Amniotic epithelial cell (primary cell): Measurements from ENCODE around the gene PGLYRP2.
"Not testable (repeated sequence)": the region's sequence is repeated elsewhere in the genome, so short reads cannot be mapped to it uniquely, and the experiment has no call there.

Experiments used
- DNase-seq: peaks from one replicate; pipeline ENCODE4 v3.0.0-alpha.2; 2010; ENCODE audit warnings: low read depth

Gene PGLYRP2, protein sequence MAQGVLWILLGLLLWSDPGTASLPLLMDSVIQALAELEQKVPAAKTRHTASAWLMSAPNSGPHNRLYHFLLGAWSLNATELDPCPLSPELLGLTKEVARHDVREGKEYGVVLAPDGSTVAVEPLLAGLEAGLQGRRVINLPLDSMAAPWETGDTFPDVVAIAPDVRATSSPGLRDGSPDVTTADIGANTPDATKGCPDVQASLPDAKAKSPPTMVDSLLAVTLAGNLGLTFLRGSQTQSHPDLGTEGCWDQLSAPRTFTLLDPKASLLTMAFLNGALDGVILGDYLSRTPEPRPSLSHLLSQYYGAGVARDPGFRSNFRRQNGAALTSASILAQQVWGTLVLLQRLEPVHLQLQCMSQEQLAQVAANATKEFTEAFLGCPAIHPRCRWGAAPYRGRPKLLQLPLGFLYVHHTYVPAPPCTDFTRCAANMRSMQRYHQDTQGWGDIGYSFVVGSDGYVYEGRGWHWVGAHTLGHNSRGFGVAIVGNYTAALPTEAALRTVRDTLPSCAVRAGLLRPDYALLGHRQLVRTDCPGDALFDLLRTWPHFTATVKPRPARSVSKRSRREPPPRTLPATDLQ

DNA sequence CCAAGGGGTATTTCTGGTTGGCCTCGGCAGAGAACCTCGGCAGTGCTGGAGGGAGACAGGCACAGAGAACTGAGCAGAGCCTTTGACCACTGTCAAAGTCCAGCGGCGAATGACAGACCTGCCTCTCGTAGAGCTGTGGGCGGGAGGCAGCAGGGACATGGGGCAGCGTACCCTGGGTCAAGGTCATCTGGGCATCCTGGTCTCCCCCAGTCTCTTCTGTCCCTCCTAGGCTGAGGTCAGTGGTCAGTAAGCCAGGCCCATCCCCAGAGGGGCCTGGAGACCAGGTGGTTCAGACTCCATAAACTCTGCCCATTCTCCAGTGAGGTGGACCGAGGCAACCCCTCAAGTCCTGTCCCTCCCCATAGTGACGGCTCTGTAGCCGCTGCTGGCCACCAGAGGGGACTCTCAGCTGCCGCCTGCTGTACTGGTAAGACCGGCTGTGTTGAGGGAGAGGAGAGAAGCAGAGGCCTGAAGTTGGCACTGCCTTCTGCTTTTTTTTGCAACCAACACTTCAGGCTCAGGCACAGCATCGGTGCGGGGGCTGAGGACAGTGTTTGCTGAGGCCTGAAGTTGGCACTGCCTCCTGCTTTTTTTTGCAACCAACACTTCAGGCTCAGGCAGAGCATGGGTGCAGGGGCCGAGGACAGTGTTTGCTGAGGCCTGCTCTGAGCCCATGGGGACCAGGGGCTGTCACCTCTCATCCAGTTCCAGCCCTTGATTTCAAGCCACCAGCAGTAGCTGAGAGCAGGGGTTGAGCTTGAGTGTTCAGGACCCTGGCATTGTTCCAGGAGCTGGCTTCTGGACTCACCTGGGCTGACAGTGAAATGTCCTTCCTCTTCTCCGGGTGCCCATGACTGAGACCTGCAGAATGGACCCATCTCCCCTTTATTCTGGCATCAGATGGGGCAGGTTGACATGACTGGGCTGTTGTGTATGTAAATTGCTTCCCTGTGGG lies at the start of gene PGLYRP2:
TSS of gene PGLYRP2 (minus strand) at position 111 of the 955 bp plus-strand sequence. CDS start 130 bp downstream, outside the sequence.
- no peak for DNase-seq

DNA sequence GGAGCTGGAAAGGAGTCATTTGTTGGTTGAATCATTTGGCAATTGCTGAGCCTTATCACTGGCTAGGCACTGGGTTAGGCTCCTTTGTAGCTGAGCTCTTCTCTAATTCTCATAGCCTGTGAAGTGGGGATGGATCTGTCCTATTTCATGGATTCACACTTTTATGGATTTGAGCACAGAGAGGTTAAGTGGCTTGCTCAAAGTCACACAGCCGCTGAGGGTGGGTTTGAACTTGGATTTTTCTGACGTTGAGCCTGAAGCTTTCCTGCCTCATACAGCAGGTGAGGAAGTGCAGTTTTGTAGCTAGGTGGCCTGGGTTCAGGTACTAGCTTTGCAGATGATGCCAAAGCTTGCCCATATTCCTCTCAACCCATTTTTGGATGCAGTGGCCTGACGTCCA lies 48.4 kb upstream of the PGLYRP2 start:
- no peak for DNase-seq

DNA sequence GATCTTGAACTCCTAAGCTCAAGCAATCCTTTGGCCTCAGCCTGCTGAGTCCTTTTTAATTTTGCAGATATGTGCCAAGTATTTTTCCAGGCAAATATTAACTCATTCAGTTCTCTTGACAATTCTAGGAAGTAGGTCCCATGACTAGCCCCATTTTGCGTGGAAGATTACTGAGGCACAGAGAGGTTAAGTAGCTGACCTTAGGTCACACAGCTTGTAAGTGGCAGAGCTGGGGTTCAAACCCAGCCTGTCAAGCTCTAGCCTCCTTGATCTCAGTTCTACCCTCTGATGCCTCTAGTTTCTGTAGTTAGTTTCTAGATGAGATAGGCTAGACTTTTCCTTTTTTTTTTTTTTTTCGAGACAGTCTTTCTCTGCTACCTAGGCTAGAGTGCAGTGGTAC lies 47.1 kb upstream of the PGLYRP2 start:
- no peak for DNase-seq

DNA sequence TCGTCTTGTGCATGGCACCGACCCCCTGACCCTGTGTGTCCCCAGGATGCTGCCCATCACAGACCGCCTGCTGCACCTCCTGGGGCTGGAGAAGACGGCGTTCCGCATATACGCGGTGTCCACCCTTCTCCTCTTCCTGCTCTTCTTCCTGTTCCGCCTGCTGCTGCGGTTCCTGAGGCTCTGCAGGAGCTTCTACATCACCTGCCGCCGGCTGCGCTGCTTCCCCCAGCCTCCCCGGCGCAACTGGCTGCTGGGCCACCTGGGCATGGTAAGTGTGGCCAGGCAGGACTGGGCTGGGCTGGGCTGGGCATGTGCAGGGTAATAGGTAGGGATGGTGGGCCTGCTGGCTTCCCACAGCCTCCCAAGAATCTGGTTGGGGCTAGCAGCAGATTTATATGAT lies 46.0 kb upstream of the PGLYRP2 start:
- no peak for DNase-seq

DNA sequence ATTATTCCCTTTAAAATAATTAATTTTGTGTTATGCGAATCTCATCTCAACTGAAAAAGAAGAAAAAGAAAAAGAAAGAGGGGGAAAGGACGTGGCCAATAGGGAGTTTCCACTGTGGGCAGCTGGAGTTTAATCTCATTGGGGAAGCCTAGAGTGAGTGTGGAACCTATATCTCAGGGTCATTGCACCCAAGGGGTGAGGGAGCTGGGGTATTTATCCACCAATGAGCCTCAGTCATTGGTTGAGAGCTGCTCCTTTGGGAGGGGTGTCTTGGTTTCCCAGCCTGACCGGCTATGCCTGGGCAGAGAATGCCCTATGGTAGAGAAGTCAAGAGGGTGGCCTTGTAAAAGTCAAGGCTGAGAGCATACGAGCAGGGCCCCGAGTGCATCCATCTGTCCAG lies 45.5 kb upstream of the PGLYRP2 start:
- no peak for DNase-seq

DNA sequence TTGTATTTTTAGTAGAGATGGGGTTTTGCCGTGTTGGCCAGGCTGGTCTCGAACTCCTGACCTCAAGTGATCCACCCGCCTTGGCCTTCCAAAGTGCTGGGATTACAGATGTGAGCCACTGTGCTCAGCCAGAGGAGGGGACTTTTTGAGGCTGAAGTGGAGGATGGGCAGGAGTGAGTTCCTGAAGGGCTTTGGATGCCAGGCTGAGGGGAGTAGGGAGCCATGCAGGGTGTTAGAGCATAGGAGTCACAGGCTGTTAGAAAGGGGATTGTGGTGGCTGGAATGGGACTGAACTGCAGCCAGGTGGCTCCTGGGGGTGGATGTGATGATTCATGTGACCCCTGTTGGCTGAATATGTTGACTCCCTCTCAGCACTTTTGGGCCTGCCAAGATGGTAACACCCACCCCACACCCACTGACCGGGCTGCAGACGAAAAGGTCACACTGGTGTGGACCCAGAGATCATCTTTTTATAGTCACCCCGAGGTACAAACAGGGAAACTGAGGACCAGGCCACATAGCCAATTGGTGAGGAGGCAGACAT lies 40.2 kb upstream of the PGLYRP2 start:
- no peak for DNase-seq

DNA sequence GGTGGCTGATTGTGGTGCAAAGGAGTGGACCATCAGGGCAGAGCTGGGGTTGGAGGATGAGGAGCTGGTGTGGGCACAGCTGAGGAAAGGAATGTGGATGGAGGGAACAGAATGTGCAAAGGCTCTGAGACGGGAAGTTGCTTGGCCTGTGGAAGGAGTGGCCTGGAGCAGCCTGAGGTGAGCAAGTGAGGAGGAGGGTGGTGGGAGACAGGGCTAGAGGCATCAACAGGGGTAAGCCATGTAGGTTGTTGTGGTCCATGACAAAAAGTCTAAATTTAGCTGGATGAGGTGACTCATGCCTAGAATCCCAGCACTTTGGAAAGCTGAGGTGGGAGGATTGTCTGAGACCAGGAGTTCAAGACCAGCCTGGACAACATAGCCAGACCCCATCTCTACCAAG lies 38.5 kb upstream of the PGLYRP2 start:
- DNase-seq = no peak

DNA sequence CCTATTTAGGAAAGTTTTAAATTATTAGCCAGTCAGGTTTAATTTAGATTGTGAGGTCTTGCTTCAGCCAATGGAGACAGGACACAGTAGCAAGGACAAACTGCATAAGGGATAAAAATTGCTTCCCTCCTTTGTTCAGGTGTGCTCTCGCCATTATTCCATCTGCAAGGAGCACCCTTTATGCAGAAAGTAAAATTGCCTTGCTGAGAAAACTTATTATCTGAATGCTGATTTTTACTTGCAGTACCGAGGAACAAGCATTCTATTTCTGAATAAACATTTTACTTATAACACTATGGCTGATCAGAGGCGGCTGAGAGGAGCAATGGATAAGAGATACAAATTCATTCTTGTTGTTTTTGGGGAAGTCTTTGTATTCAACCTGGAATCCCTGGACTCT lies 37.1 kb upstream of the PGLYRP2 start:
- DNase-seq = no peak

DNA sequence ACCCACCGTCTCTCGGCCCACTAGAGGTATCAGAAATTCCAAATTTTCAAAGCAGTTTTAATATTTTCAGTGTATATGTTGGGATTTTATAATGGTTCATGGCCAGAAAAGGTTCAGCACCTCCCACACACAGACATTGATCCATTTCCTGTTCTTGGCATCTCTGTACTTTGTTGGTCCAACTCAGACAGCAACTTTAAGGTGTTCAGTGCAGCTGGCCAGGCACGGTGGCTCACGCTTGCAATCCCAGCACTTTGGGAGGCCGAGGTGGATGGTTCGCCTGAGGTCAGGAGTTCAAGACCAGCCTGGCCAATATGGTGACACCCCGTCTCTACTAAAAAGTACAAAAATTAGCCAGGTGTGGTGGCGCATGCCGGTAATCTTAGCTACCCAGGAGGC lies 35.9 kb upstream of the PGLYRP2 start:
- not testable (repeated sequence) for DNase-seq

DNA sequence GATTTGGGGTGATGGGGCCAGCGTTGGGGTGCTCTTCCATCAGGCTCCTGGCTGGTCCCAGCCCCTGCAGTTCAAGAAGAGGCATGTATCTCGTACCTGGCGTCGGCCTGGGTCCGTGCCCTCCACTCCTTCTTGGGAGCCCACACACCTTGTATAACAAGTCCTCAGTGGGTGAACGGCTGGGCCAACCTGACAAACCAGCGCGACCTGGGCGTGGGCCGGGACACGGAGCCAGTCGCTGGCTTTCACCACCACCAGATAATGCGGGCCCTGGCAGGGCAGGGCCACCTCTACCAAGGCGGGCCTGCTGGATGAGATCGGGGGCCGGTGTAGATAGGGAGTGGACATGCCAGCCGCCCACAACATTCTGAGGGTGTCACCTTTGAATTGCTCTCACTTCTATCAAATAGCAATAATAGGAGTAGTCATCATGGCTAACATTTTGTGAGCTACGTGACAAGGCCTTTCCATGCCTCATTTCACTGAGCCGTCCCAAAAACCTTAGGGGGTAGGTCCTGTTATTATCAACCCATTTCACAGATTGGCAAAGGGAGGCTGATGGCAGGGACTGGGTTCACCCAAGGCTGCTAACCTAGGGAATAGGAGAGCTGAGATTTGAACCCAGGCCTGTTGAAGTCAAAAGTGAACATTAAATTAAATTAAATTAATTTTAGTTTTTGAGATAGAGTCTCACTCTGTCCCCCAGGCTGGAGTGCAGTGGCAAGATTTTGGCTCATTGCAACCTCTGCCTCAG lies 32.5 kb upstream of the PGLYRP2 start:
- no peak for DNase-seq

DNA sequence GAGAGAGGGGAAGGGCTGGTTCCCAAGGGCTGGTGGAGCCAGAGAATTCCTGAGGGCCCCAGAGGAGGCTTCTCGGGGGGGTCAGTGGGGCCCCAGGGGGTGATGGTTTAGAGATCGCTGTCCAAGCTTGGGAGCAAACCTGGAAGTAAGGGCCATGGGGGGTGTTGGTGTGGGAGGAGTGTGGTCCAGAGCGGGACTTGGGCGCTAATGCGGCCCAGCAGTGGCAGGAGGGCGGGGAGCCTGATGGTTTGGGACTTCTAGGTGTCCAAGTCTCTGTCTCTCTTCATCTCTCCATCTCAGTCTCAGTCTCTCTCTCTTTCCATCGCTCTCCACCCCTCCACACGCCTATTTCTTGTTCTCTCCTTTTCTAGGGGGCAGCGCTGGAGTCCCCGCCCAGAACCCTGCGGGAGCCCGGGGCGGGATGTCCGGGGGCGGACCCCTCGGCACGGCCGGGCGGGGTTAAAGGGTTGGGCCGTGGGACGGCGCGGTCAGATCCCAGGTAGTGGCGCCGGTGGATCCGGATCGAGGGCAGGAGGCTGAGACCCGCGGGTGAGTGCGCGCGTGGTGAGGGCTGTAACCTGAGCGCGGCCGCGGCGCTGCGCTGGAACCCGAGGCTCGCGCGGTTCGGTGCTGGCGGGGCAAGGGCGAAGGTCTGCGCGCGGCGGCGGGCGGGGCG lies 28.9 kb upstream of the PGLYRP2 start, which contains the start of gene CYP4F22:
TSS of gene CYP4F22 (plus strand) at position 491 of the 676 bp plus-strand sequence. CDS start 16,812 bp downstream, outside the sequence.
- DNase-seq = no peak

DNA sequence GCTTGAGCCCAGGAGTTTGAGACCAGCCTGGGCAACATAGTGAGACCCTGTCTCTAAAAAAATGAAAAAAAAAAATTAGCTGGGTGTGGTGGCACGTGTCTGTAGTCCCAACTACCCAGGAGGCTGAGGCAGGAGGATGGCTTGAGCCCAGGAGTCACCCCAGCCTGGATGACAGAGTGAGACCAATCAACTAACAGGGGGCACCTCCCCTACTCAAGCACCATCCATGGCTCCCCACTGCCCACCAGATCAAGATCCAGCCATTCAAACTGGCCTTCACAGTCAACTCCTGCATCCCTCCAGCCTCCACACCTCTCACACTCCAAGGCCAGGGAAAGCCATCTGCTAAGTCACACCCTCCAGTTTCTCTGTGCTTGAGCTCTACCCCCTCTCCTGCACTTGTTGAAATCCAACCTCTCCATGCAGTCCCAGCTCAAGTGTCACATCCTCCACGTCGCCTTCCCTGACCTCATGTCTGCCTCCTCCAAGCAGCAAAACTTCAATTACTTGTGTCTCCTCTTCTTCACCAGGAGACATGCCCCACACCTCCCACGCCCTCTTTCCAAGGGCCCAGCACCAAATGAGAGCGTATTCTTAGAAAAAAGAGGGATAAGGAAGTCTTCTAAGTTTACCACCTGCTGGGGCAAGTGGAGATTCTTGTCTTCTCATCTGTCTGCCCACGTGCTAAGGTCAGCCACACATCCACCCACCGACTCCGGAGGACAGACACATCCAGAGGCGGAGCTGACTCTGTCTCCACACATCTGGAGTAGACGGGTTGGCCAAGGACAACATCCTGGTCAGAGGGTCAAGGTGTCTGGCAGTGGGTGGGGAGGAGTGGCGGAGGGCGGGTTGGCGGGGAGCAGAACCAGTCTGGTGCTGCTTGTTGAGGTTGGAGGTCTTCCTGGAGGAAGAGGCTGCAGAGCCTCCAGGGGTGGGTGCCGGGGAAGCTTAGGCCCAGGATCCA lies 28.1 kb upstream of the PGLYRP2 start:
- no peak for DNase-seq

DNA sequence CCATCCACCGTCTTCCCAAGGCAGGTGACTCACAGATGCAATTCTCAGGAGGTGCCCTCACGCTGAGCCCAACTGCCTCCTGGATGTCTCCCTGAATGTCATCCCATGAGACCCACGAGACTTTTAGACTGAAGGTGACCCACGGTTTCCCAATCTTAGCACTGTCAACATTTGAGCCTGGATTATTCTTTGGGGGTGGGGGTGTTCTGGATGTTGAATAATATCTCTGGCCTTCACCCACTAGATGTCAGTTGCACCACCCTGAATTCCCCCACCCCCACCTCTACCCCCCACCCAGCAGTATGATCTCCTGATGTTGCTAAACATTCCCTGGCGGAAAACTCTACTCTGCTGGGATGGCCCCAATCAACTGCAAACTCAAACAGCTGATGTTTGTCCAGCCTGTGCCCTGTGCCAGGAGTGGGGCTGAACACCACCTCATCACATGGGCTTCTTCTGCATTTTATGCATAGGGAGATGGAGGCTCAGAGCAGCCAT lies 26.8 kb upstream of the PGLYRP2 start:
- no peak for DNase-seq

DNA sequence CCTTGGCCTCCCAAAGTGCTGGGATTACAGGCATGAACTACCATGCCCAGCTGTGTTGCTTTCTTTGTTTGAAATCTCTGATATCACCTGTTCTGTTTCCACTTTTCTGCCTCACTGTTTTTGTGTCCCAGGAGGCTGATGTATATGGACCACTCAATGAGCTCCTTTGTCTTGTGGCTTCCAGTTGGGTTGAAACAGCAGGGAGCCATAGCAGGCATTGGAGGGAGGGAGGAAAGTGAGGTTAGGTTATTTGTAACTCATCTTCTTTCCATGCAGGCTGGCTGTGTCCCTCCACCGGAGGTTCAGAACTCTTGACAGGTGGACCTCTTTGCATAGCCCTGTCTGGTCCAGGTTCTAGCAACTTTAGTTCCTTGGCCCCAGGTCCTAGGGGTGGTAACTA lies 23.0 kb upstream of the PGLYRP2 start:
- no peak for DNase-seq

DNA sequence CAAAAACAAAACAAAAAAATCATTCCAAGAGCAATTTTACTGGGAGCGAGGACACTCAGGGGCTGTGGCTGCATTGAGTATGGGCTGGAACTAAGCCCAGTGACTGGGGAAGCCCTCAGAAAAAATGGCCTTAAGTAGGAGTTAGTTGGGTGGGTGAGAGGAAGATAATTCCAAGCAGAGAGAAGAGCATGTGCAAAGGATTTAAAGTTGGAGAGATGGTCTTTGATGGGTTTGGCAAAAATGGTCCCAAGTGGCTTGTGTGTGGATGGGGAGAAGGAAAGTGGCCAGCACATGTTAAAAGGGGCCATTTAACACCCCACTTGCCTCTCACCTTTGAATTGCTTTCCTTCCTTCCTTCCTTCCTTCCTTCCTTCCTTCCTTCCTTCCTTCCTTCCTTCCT lies 22.3 kb upstream of the PGLYRP2 start:
- DNase-seq = no peak

DNA sequence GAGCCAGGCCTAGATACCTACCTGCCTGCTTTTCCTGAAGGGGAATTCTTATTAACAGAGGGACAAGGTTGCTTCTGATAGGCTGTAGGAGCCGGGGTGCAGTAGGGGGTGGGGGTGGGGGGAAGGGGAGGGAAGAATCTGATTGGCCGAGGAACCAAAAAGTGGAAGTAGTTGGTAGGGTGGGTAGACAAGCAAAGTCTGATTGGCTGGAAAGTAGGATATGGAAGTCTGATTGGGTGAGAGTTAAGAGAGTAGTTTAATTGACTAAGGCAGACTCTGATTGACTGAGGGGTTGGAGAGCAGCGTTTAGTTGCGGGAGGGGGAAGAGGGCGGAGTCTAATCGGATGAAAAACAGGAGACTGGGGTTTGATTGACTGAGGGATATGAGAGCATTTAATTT lies 19.6 kb upstream of the PGLYRP2 start:
- no peak for DNase-seq

DNA sequence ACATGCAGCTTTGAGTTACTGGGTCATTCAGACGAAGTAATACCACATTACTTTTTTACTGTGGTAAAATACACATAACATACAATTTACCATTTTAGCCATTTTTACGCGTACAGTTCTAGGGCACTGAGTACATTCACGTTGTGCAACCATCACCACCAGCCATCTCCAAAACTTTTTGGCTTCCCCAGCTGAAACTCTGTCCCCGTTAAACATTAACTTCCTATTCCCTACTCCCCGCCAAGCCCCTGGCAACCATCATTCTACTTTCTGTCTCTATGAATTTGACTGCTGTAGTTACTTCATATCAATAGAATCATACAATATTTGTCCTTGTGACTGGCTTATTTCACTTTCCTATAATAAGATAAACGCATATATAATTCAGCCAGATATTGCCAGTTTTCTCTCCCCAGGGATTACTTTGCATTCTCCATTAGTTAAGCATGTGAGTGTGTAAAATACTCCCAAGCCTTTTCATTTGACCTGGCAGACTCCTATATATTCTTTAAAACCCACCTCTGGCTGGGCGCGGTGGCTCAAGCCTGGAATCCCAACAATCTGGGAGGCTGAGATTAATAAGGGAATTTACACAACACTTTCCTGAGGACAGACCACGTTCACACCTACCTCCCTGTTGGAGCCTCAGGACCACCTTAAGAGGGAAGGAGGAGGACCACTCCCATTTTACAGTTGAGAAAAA lies 19.0 kb upstream of the PGLYRP2 start:
- DNase-seq = no peak

DNA sequence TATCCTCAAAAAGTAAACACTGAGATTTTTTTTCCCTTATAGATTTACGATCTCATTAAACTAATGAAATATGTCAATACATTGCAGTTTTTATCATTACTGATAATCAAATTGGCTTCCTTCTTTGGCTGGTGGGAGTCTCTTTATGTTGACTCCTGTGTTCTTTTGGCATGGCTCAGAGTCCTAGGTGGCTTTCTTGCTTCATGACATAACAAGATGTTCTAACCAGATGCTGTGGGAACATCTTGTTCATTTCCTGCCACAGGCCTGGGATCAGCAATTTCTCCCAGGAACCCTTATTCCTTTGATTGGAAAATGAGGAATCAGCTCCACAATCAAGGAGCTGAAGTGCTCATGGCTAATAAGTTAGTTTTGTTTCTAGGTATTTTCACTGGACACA lies 15.8 kb upstream of the PGLYRP2 start:
- DNase-seq = no peak
